GM18498 (cell line): Measurements from ENCODE around the gene DKK2.

Source experiments
- ATAC-seq: cut with Tn5 transposase; IDR thresholded peaks from one replicate; pipeline ENCODE4 v1.9.1; 2021; ENCODE audit warnings: mild to moderate bottlenecking, moderate library complexity; ENCODE audit not compliant: unreplicated experiment

DKK2 gene

GRCh38 chr4:107017443-107018343 lies 18.4 kb downstream of the DKK2 start:
- no peak for ATAC-seq

- ATAC-seq: no peak
These were observed 24.8 kb downstream of the DKK2 start for GRCh38 chr4:107011312-107011711.

DNA sequence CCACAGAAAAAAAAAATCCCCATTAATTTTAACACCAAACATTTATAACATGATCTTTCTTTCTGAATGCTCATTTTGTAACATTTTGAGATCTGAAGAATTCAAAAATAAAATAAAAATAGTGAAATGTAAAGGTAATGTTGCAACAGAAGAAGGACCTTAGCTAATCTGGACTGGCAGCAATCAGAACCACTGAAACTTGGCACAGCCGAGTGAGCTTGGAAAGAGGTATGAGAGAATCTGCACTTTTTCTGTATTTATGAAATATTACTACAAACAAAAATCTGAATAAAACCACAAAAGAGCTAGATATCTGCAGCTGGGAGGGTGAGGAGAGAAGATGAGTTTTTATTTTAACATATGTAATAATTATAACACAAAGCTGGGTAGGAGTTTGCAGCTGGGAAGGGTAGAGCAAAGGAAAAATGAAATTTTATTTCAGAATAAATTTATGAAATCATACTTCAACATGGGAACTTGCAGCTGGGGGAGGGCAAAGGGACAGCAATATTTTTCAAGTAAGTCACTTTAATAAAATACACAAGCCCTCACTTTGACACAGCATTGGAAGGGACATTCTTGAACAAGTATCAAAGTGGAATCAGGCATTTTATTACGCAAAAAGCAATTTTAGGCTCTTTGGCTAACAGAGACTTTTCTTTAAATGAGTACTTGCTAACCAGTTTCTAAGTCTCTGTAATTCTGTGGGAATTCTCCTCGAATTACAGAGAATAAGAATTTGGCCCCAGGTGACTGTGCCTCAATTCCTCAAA lies 26.7 kb downstream of the DKK2 start:
- no peak for ATAC-seq

DNA sequence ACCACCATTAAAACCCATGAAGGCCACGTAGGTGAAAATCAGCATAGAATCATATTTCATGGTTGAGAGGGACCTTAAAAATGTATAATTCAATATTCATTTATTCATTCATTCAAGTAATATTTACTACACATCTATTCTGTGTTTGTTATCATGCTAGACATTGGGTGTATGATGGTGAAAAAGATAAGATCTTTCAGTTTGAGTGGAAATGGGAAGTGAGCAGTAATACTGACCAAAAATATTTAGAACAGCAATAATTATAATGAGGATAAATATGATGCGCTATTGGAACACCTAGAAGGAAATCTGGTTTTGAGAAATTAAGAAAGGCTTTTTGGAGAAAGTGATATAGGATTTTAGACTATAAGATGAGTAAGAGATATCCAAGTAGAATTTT lies 28.0 kb downstream of the DKK2 start:
- no peak for ATAC-seq

- ATAC-seq: no peak
These were observed 29.9 kb downstream of the DKK2 start for GRCh38 chr4:107006218-107006617.

DNA sequence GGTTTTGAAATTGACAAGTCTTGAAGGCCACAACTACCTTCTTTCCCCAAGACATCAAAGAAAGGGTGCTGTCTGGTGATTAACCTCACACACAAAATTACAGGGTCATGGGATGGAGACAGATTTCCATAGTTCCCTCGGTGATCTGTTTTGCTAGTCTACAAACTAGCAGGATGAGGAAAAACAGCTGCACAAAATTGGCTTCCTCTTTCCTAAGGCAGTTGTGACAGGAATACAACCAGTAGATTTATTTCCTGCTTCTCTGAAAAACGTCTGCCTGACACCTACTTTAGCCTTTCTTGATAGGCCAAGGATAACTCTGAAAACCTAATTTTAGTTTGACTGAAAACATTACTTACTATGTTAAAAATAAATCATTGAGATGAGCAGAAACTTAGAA lies 39.6 kb downstream of the DKK2 start:
- ATAC-seq: no peak

DNA sequence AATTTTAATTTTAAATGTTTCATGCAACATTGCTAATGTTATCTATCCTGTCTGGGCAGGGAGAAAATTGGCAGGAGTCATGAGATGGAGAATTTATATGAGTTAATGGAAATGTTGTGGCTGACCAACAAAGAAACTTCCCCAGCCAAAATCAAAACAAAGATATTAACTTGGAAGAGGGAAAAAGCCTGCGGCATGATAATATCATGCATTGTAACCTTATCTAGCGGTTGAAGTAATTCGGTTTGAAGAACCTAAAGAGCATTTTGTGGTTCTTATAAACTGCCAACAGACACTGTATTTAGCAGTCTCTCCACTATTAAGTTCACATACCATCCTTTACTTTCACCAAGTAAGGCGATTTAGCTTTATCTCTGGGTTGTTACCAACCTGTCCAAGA lies 42.3 kb downstream of the DKK2 start:
- no peak for ATAC-seq

DNA sequence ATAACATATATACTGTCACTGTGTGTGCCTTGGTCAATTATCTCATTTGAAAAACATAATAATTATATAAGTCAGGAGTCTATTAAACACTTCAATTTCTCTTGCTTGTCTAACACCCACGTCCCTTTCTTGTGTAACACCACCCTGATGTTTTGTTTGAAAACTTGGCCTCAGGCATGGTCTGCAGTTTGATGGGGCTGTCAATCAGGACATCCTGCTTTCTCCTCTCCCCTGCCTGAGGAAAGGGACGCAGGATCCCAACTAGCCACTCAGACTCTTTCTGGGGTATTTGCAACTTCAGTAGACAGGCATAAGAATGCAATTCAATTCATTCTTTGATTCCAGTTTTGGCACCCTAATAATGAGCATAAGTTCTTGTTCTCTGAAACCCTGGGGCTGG lies 48.8 kb downstream of the DKK2 start:
- ATAC-seq: no peak

DNA sequence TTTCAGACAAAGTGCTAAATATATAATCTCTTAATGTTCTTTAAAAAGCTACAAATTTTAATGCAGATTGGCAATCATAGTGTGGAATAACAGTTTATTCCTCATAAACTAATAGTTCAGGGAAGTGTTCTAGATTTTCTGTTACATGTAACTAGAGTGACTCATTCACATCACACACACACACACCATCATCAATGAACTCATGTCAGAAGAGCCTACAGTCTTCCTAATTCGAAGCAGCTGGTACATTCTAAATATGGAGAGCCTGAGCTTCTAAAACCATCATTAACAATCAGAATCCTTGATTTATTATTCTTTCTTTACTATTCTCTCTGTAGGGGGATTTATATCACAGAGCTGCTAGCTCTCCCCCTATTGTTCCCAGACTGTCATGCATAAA lies 49.6 kb downstream of the DKK2 start:
- ATAC-seq: no peak

DNA sequence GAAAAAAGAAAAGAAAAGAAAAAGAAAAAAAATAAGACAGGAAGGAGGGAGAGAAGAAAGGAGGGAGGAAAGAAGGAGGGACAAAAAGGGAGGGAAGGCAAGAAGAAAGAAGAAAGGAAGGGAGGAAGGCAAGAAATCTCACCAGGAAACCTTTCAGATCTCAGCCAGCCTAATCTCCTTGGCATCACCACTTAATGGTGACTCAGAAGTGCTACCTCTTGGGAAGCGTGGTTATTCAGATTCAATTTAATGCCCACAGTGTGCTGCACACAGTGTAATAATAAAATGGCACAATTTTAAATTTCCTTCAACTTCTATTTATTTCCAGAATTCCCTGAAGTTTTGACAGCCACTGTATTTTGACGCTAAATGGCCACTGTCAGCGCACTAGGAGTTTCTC lies 50.3 kb downstream of the DKK2 start:
- ATAC-seq: no peak

DNA sequence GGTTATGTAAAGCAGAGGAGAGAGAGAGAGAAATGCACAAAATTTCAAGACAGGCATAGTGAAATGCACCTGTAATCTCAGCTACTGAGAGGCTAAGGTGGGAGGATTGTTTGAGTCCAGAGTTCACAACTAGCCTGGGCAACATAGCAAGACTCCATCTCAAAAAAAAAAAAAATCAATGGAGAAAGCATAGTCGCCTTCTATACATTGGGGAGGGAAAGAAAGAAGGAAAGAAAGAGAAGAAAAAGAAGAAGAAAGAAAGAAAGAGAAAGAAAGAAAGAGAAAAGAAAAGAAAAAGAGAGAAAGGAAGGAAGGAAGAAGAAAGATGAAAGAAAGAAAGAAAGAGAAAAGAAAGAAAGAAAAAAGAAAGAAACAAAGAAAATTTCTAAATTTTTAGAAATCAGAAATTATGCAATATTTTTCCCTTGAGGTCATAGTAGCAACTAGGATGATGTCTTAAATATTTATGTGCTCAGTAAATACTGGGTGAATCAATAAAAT lies 53.4 kb downstream of the DKK2 start:
- ATAC-seq: no peak

- ATAC-seq: no peak
These were observed 54.7 kb downstream of the DKK2 start for GRCh38 chr4:106981431-106981830.

- ATAC-seq: no peak
These were observed 56.6 kb downstream of the DKK2 start for GRCh38 chr4:106979476-106979875.

GRCh38 chr4:106978046-106978774 lies 57.9 kb downstream of the DKK2 start:
- no peak for ATAC-seq

GRCh38 chr4:106971636-106972035 lies 64.5 kb downstream of the DKK2 start:
- no peak for ATAC-seq

DNA sequence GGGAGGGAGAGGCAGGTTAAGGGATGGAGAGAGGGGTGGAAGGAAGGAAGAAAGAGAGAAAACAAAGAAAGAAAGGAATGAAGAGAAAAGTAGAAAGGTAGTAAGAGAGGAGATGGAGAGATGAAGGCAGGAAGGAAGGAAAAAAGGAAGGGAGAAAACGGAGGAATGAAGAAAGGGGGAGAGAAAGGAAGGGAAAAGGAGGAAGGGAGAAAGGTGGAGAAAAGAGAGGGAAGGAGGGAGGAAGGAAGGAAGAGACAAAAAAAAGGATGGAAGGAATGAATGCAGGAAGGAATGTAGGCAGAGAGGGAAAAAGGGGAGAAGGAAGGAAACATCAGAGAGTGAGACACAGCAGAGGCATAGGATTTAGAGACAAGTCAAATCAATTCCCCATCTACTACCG lies 68.2 kb downstream of the DKK2 start:
- ATAC-seq: no peak

- no peak for ATAC-seq
These were observed 82.9 kb downstream of the DKK2 start for GRCh38 chr4:106953036-106953705.

DNA sequence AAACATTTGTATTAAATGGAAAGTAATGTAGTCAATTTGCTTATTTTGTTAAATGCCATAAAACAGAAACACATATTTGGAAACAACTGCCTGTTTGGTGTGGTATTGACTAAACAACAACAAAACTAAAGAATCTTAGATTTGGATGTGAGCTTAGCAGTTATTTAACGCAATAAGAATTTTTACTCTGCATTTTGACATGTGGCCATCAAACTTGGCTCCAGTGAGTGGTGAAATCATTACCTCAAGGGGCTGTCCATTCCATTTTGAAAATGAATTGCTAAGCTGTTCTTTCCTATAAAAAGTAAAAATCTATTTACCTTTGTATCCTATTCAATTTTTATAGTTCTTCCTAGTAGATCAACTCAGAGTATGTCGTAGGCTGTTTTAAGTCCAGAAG lies 84.2 kb downstream of the DKK2 start:
- ATAC-seq: no peak

- ATAC-seq: no peak
These were observed 94.3 kb downstream of the DKK2 start for GRCh38 chr4:106941841-106942240.

GRCh38 chr4:106930522-106930921 lies 105.6 kb downstream of the DKK2 start:
- no peak for ATAC-seq

- ATAC-seq: no peak
These were observed 106.9 kb downstream of the DKK2 start for GRCh38 chr4:106929248-106929647.
